ENCODE data around the gene HEY2.
"Not testable (repeated sequence)": the region's sequence is repeated elsewhere in the genome, so short reads cannot be mapped to it uniquely, and the experiment has no call there.

The HEY2 gene

GRCh38 chr6:125749173-125749864 lies at the start of gene HEY2:
TSS of gene HEY2 (plus strand) at chr6:125749632. CDS start at chr6:125749777, 145 bp downstream.
- Histone ChIP-seq H3K36me3 (ENCODE audit: insufficient read depth, low read length) (no peaks in the 10 kb centered on the region), H3K9ac (ENCODE audit: low read length) (peak within 1 kb of the TSS; percentile 66), H3K27ac (ENCODE audit: low read depth, low read length) (peak within 1 kb of the TSS; percentile 83), H3K27me3 (ENCODE audit: control insufficient read depth in 1 of 2, insufficient read depth in 2 of 2, low read length in 2 of 2) (peaks cover 24 to 34% of the 10 kb centered on the region in 2 donors), H3K4me3 (ENCODE audit: low read depth in 1 of 2, low read length in 2 of 2) (peak within 1 kb of the TSS; percentile 77 to 84), H3K4me1 (ENCODE audit: insufficient read depth, low read length) (peaks cover 13% of the 10 kb centered on the region), H3K9me3 (ENCODE audit: low read length) (no peaks in the 10 kb centered on the region)

- Histone ChIP-seq H3K4me3 (ENCODE audit: low read depth in 1 of 2, low read length in 2 of 2) (no peak overlapping the region), H3K4me1 (ENCODE audit: insufficient read depth, low read length) (no peaks in the 10 kb centered on the region)
Observed at GRCh38 chr6:125700581-125701353, 48.7 kb upstream of the HEY2 start.

GRCh38 chr6:125701354-125701668 lies 48.1 kb upstream of the HEY2 start:
- no peak overlapping the region for H3K9ac ChIP-seq (ENCODE audit: low read length)
- no peaks in the 10 kb centered on the region for H3K27me3 ChIP-seq (ENCODE audit: control insufficient read depth in 1 of 2, insufficient read depth in 2 of 2, low read length in 2 of 2)
- H3K9me3 ChIP-seq (ENCODE audit: low read length) = no peaks in the 10 kb centered on the region
- no peaks in the 10 kb centered on the region for H3K36me3 ChIP-seq (ENCODE audit: insufficient read depth, low read length)
- no peaks in the 10 kb centered on the region for H3K4me1 ChIP-seq (ENCODE audit: insufficient read depth, low read length)
- no peak overlapping the region for H3K4me3 ChIP-seq (ENCODE audit: low read depth in 1 of 2, low read length in 2 of 2)
- no peak overlapping the region for H3K27ac ChIP-seq (ENCODE audit: low read depth, low read length)

More at GRCh38 chr6:125700581-125701353, 48.7 kb upstream of the HEY2 start:
- Histone ChIP-seq H3K27ac (ENCODE audit: low read depth, low read length) (no peak overlapping the region), H3K27me3 (ENCODE audit: control insufficient read depth in 1 of 2, insufficient read depth in 2 of 2, low read length in 2 of 2) (no peaks in the 10 kb centered on the region), H3K36me3 (ENCODE audit: insufficient read depth, low read length) (no peaks in the 10 kb centered on the region), H3K9ac (ENCODE audit: low read length) (no peak overlapping the region), H3K9me3 (ENCODE audit: low read length) (no peaks in the 10 kb centered on the region)

GRCh38 chr6:125703882-125704281 lies 45.5 kb upstream of the HEY2 start:
- not testable (repeated sequence) for H3K4me3 ChIP-seq (ENCODE audit: low read depth in 1 of 2, low read length in 2 of 2); H3K36me3 ChIP-seq (ENCODE audit: insufficient read depth, low read length); H3K9ac ChIP-seq (ENCODE audit: low read length); H3K4me1 ChIP-seq (ENCODE audit: insufficient read depth, low read length); H3K27me3 ChIP-seq (ENCODE audit: control insufficient read depth in 1 of 2, insufficient read depth in 2 of 2, low read length in 2 of 2); H3K27ac ChIP-seq (ENCODE audit: low read depth, low read length); H3K9me3 ChIP-seq (ENCODE audit: low read length)

- H3K4me1 ChIP-seq (ENCODE audit: insufficient read depth, low read length) = no peaks in the 10 kb centered on the region
- no peaks in the 10 kb centered on the region for H3K36me3 ChIP-seq (ENCODE audit: insufficient read depth, low read length)
- no peaks in the 10 kb centered on the region for H3K27me3 ChIP-seq (ENCODE audit: control insufficient read depth in 1 of 2, insufficient read depth in 2 of 2, low read length in 2 of 2)
- no peaks in the 10 kb centered on the region for H3K9me3 ChIP-seq (ENCODE audit: low read length)
- H3K4me3 ChIP-seq (ENCODE audit: low read depth in 1 of 2, low read length in 2 of 2) = no peak overlapping the region
- H3K9ac ChIP-seq (ENCODE audit: low read length) = no peak overlapping the region
- no peak overlapping the region for H3K27ac ChIP-seq (ENCODE audit: low read depth, low read length)
Observed at GRCh38 chr6:125707615-125708243, 41.7 kb upstream of the HEY2 start.

GRCh38 chr6:125711013-125711675 lies 38.3 kb upstream of the HEY2 start:
- no peak overlapping the region for H3K27ac ChIP-seq (ENCODE audit: low read depth, low read length)
- H3K4me3 ChIP-seq (ENCODE audit: low read depth in 1 of 2, low read length in 2 of 2) = no peak overlapping the region
- no peaks in the 10 kb centered on the region for H3K27me3 ChIP-seq (ENCODE audit: control insufficient read depth in 1 of 2, insufficient read depth in 2 of 2, low read length in 2 of 2)
- H3K9me3 ChIP-seq (ENCODE audit: low read length) = no peaks in the 10 kb centered on the region
- H3K4me1 ChIP-seq (ENCODE audit: insufficient read depth, low read length) = no peaks in the 10 kb centered on the region
- H3K9ac ChIP-seq (ENCODE audit: low read length) = no peak overlapping the region
- no peaks in the 10 kb centered on the region for H3K36me3 ChIP-seq (ENCODE audit: insufficient read depth, low read length)

- no peaks in the 10 kb centered on the region for H3K36me3 ChIP-seq (ENCODE audit: insufficient read depth, low read length)
- H3K9me3 ChIP-seq (ENCODE audit: low read length) = no peaks in the 10 kb centered on the region
- no peaks in the 10 kb centered on the region for H3K4me1 ChIP-seq (ENCODE audit: insufficient read depth, low read length)
- H3K27ac ChIP-seq (ENCODE audit: low read depth, low read length) = no peak overlapping the region
- no peak overlapping the region for H3K9ac ChIP-seq (ENCODE audit: low read length)
- H3K4me3 ChIP-seq (ENCODE audit: low read depth in 1 of 2, low read length in 2 of 2) = no peak overlapping the region
- H3K27me3 ChIP-seq (ENCODE audit: control insufficient read depth in 1 of 2, insufficient read depth in 2 of 2, low read length in 2 of 2) = no peaks in the 10 kb centered on the region
Observed at GRCh38 chr6:125714441-125715090, 34.9 kb upstream of the HEY2 start.

- H3K4me3 ChIP-seq (ENCODE audit: low read depth in 1 of 2, low read length in 2 of 2) = no peak overlapping the region
- H3K9ac ChIP-seq (ENCODE audit: low read length) = no peak overlapping the region
- no peak overlapping the region for H3K27ac ChIP-seq (ENCODE audit: low read depth, low read length)
- no peaks in the 10 kb centered on the region for H3K36me3 ChIP-seq (ENCODE audit: insufficient read depth, low read length)
- no peaks in the 10 kb centered on the region for H3K4me1 ChIP-seq (ENCODE audit: insufficient read depth, low read length)
- no peaks in the 10 kb centered on the region for H3K9me3 ChIP-seq (ENCODE audit: low read length)
- H3K27me3 ChIP-seq (ENCODE audit: control insufficient read depth in 1 of 2, insufficient read depth in 2 of 2, low read length in 2 of 2) = no peaks in the 10 kb centered on the region
Observed at GRCh38 chr6:125717120-125717731, 32.2 kb upstream of the HEY2 start.

- Histone ChIP-seq H3K27me3 (ENCODE audit: control insufficient read depth in 1 of 2, insufficient read depth in 2 of 2, low read length in 2 of 2) (no peaks in the 10 kb centered on the region), H3K36me3 (ENCODE audit: insufficient read depth, low read length) (no peaks in the 10 kb centered on the region), H3K27ac (ENCODE audit: low read depth, low read length) (no peak overlapping the region), H3K9me3 (ENCODE audit: low read length) (no peaks in the 10 kb centered on the region), H3K9ac (ENCODE audit: low read length) (no peak overlapping the region), H3K4me3 (ENCODE audit: low read depth in 1 of 2, low read length in 2 of 2) (no peak overlapping the region), H3K4me1 (ENCODE audit: insufficient read depth, low read length) (no peaks in the 10 kb centered on the region)
Observed at GRCh38 chr6:125718109-125718508, 31.3 kb upstream of the HEY2 start.

GRCh38 chr6:125722886-125723285 lies 26.5 kb upstream of the HEY2 start:
- H3K36me3 ChIP-seq (ENCODE audit: insufficient read depth, low read length) = no peaks in the 10 kb centered on the region
- no peak overlapping the region for H3K4me3 ChIP-seq (ENCODE audit: low read depth in 1 of 2, low read length in 2 of 2)
- no peak overlapping the region for H3K9ac ChIP-seq (ENCODE audit: low read length)
- H3K4me1 ChIP-seq (ENCODE audit: insufficient read depth, low read length) = no peaks in the 10 kb centered on the region
- no peaks in the 10 kb centered on the region for H3K27me3 ChIP-seq (ENCODE audit: control insufficient read depth in 1 of 2, insufficient read depth in 2 of 2, low read length in 2 of 2)
- H3K27ac ChIP-seq (ENCODE audit: low read depth, low read length) = no peak overlapping the region
- no peaks in the 10 kb centered on the region for H3K9me3 ChIP-seq (ENCODE audit: low read length)

- Histone ChIP-seq H3K36me3 (ENCODE audit: insufficient read depth, low read length) (no peaks in the 10 kb centered on the region), H3K27ac (ENCODE audit: low read depth, low read length) (no peak overlapping the region), H3K9me3 (ENCODE audit: low read length) (no peaks in the 10 kb centered on the region), H3K4me3 (ENCODE audit: low read depth in 1 of 2, low read length in 2 of 2) (no peak overlapping the region), H3K4me1 (ENCODE audit: insufficient read depth, low read length) (no peaks in the 10 kb centered on the region), H3K9ac (ENCODE audit: low read length) (no peak overlapping the region), H3K27me3 (ENCODE audit: control insufficient read depth in 1 of 2, insufficient read depth in 2 of 2, low read length in 2 of 2) (no peaks in the 10 kb centered on the region)
Observed at GRCh38 chr6:125727216-125727615, 22.2 kb upstream of the HEY2 start.
